ENCODE results near the gene CD74.

DNA sequence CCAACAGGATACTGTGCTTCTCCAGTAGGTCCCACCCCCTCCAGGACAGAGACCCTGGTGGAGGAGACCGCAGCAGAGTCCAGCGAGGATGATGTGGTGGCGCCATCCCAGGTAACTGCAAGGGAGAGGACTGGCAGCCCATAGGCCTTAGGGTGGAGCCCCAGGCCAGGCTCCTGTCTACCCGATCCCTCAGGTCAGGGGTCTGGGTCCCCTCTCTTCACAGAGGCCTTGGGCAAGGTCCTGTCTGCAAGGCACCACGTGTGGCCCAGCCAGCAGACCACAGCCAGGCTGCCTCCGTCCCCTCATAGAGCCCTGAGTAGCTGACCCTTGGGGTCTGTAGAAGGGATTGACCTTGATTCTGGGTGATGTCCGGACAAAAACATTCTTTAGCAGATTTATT is 20.0 kb downstream of the CD74 start:
- TF ChIP-seq GATA2 (IDR thresholded peaks at IDR 0.05; ENCODE audit: low read depth, low read length) (no peak), GATA3 (IDR thresholded peaks at IDR 0.05; ENCODE audit: low read depth, low read length) (no peak)

Measured in SH-SY5Y (cell line).